GM21576 (cell line): Measurements from ENCODE around the gene STAMBPL1.

Source experiments
- ATAC-seq: cut with Tn5 transposase; IDR thresholded peaks from one replicate; pipeline ENCODE4 v1.9.1; 2021; ENCODE audit warnings: mild to moderate bottlenecking, moderate library complexity; ENCODE audit not compliant: unreplicated experiment

The STAMBPL1 gene

GRCh38 chr10:88946200-88946599, 66.2 kb downstream of the STAMBPL1 start:
- ATAC-seq: no peak

GRCh38 chr10:88946965-88947590, 67.0 kb downstream of the STAMBPL1 start:
- no peak for ATAC-seq

GRCh38 chr10:88949051-88949450, 69.0 kb downstream of the STAMBPL1 start:
- no peak for ATAC-seq

- no peak for ATAC-seq
These were observed 70.1 kb downstream of the STAMBPL1 start for GRCh38 chr10:88949912-88950837.

GRCh38 chr10:88952647-88953111, 72.6 kb downstream of the STAMBPL1 start, which contains the start of gene ACTA2:
Gene ACTA2 (minus strand): TSS chr10:88952773. CDS start chr10:88948930, 3,843 bp downstream.
- no peak for ATAC-seq

GRCh38 chr10:88953662-88954061, 73.6 kb downstream of the STAMBPL1 start:
- ATAC-seq: no peak

- ATAC-seq: no peak
These were observed 74.5 kb downstream of the STAMBPL1 start for GRCh38 chr10:88954458-88955083.

GRCh38 chr10:88957381-88957780, 77.3 kb downstream of the STAMBPL1 start:
- no peak for ATAC-seq

GRCh38 chr10:88958721-88959120, 78.7 kb downstream of the STAMBPL1 start:
- ATAC-seq: no peak

GRCh38 chr10:88960802-88961201, 80.8 kb downstream of the STAMBPL1 start:
- no peak for ATAC-seq

GRCh38 chr10:88961266-88961665, 81.2 kb downstream of the STAMBPL1 start:
- ATAC-seq: no peak

- ATAC-seq: no peak
These were observed 82.3 kb downstream of the STAMBPL1 start for GRCh38 chr10:88962336-88962735.

- ATAC-seq: no peak
These were observed 83.3 kb downstream of the STAMBPL1 start for GRCh38 chr10:88963318-88963717.

GRCh38 chr10:88964360-88964759, 84.3 kb downstream of the STAMBPL1 start:
- no peak for ATAC-seq

GRCh38 chr10:88964869-88965415, 84.9 kb downstream of the STAMBPL1 start:
- ATAC-seq: no peak

- no peak for ATAC-seq
These were observed 86.8 kb downstream of the STAMBPL1 start for GRCh38 chr10:88966797-88967196.

- ATAC-seq: no peak
These were observed 88.3 kb downstream of the STAMBPL1 start for GRCh38 chr10:88968391-88968790.

GRCh38 chr10:88971221-88972061, 91.4 kb downstream of the STAMBPL1 start:
- no peak for ATAC-seq
